Heart left ventricle (tissue), 16 donors: ENCODE measurements around the gene PLPP1. TPM values are rescaled to one million over a fixed set of nuclear protein-coding genes. Genes with fewer than 3 reads are reported as not detected.
"Not testable (repeated sequence)": the region's sequence is repeated elsewhere in the genome, so short reads cannot be mapped to it uniquely, and the experiment has no call there.

Experiments
- ATAC-seq, 4 donors: fragments of 200-7000 bp; cut with Tn5 transposase; one replicate each; pipeline ENCODE4 v1.9.1; 2020 to 2022; ENCODE audit warnings: moderate library complexity in 4 of 4, mild to moderate bottlenecking in 3 of 4, moderate number of reproducible peaks in 1 of 4
- DNase-seq, 5 donors: peaks; one replicate each; pipeline ENCODE4 v3.0.0-alpha.2; 2020
- H3K27ac ChIP-seq, 12 donors: fragments of 200-600 bp; sonication (generic) in 4 of 12; one replicate each; pipeline versions ENCODE4 v1.5.0 to v1.8.0; 2016 to 2022; ENCODE audit warnings: mild to moderate bottlenecking in 2 of 12
- H3K27me3 ChIP-seq, 9 donors: fragments of 200-600 bp; sonication (generic) in 2 of 9; one replicate each; pipeline versions ENCODE4 v1.5.1 to v1.8.0; 2016 to 2022; ENCODE audit warnings: mild to moderate bottlenecking in 3 of 9
- H3K36me3 ChIP-seq, 9 donors: fragments of 200-600 bp; sonication (generic) in 2 of 9; one replicate each; pipeline versions ENCODE4 v1.5.0 to v1.8.0; 2018 to 2022; ENCODE audit warnings: mild to moderate bottlenecking in 2 of 9
- H3K4me1 ChIP-seq, 12 donors: fragments of 200-600 bp; sonication (generic) in 4 of 12; one replicate each; pipeline versions ENCODE4 v1.5.0 to v1.8.0; 2016 to 2022; ENCODE audit warnings: mild to moderate bottlenecking in 3 of 12
- H3K4me3 ChIP-seq, 12 donors: fragments of 200-600 bp; sonication (generic) in 4 of 12; one replicate each; pipeline versions ENCODE4 v1.5.0 to v1.8.0; 2017 to 2022; ENCODE audit warnings: mild to moderate bottlenecking in 9 of 12, moderate library complexity in 4 of 12
- H3K9me3 ChIP-seq, 12 donors: fragments of 200-600 bp; sonication (generic) in 4 of 12; one replicate each; pipeline versions ENCODE4 v1.5.0 to v1.8.0; 2016 to 2022; ENCODE audit warnings: mild to moderate bottlenecking in 1 of 12
- CTCF ChIP-seq, 12 donors: fragments of 200-600 bp; sonication (generic) in 4 of 12; IDR thresholded peaks; one replicate each; pipeline versions ENCODE4 v1.5.0 to v1.8.0; 2018 to 2022; ENCODE audit warnings: antibody characterized with exemption in 12 of 12, mild to moderate bottlenecking in 5 of 12
- POLR2A ChIP-seq, 2 donors: fragments of 450-650 bp; IDR thresholded peaks; one replicate each; pipeline ENCODE4 v1.6.1; 2017; ENCODE audit warnings: antibody characterized with exemption in 2 of 2, mild to moderate bottlenecking in 2 of 2, moderate library complexity in 2 of 2
- WGBS, 4 donors: extraction: QIAGEN DNeasy Blood & Tissue Kit in 2 of 4; methylation state at CpG; one replicate each; pipeline versions ENCODE4 v1.1.5 to v1.1.7; 2013 to 2018; 5-methylcytosine and 5-hydroxymethylcytosine counted together
- intact Hi-C, 10 donors: fragments of 100-400 bp; cut with DNase I; formaldehyde crosslinking; loops; one replicate each; pipeline versions ENCODE4 v1.11.1 to v1.14.2; 2022
- polyA plus RNA-seq, 2 donors: library from polyadenylated mRNA; stranded (reverse); fragments of 200-250 nt; gene quantifications; one replicate each; pipeline ENCODE4 v1.2.3, GENCODE V29; 2013
- total RNA-seq, 9 donors: library from RNA; depleted of rRNA in 2 of 9; stranded (reverse); fragments of >200 nt in 2 of 9; fragmentation: NEBNext Ultra II Directional in 3 of 9; extraction: Animal tissue kit (Norgen Biotek cat#: 25700) in 3 of 9; gene quantifications; one replicate each; pipeline versions ENCODE4 v1.1.0 to v1.2.4, GENCODE V29; 2016 to 2023
- donor health status: ischemic (EF 13 %, LVEDD 7.1; RV severe dilation, severe dysfunction).
- donor health status: healthy with polysubstance abuse.
- donor health status: DM: no; HTN: yes; CAD: no.
- donor health status: DM: no; HTN: no; CAD: no.
- donor health status: ischemic (EF 25% LVEDD 6.9; RV normal size, moderate dysfunction).
- donor health status: ischemic (EF 25% LVEDD 5.7; RV mildly dilated, moderate dysfunction).
- donor health status: healthy.
- donor health status: DM: yes; HTN: yes; CAD: no.
- donor health status: ischemic (EF 35%, LVEDD 5.7; RV mildly dilated, moderate dysfunction).
- donor health status: nonischemic (EF 11% LVEDD 7.7; RV severe dilation, severe dysfunction).
- donor health status: DM: yes; HTN: yes; CAD: no.
- donor health status: PGD.
- donor health status: ischemic (EF 29% LVEDD 5.4; RV normal size, mild dysfunction).
- donor health status: nonischemic (EF 23%, LVEDD 6.1; RV moderate dilation, normal function).

The PLPP1 gene
- total and polyA plus RNA-seq, 11 donors, result 64.9 to 223 (median 81.5) TPM

- intact Hi-C loops, result loop anchor here in 1 of 10 donors (5.0 kb wide), 1 partner anchor 43 kb away; no protein-coding TSS in a partner anchor
- peaks cover 4 to 73% (median 49%) of the 10 kb centered on the region in 12 donors for H3K4me1 ChIP-seq
Observed at GRCh38 chr5:55509796-55510522, 24.8 kb downstream of the PLPP1 start.

GRCh38 chr5:55509097-55509496, 25.7 kb downstream of the PLPP1 start:
- Histone ChIP-seq H3K27ac (peak overlapping the region in 6 of 12 donors; percentile 2 to 60 (median 22)), H3K4me1 (peaks cover 4 to 70% (median 48%) of the 10 kb centered on the region in 12 donors), H3K27me3 (no peaks in the 10 kb centered on the region), H3K4me3 (no peak overlapping the region), H3K36me3 (no peaks in the 10 kb centered on the region), H3K9me3 (no peaks in the 10 kb centered on the region)
- 92 to 100% (median 95%) methylated on average over 1 of the region's 1 CpG for WGBS, 4 donors
- no peak for TF ChIP-seq CTCF (IDR thresholded peaks at IDR 0.05)
- no peak for TF ChIP-seq POLR2A (IDR thresholded peaks at IDR 0.05)
- DNase-seq, result no peak
- ATAC-seq, result peak in 1 of 4 donors; percentile 22
- intact Hi-C loops, result loop anchor here in 1 of 10 donors (5.0 kb wide), 1 partner anchor 42 kb away; no protein-coding TSS in a partner anchor

More at GRCh38 chr5:55509796-55510522, 24.8 kb downstream of the PLPP1 start:
- peak overlapping the region in 9 of 12 donors; percentile 2 to 60 (median 20) for H3K27ac ChIP-seq
- TF ChIP-seq CTCF (IDR thresholded peaks at IDR 0.05), result no peak
- no peak for TF ChIP-seq POLR2A (IDR thresholded peaks at IDR 0.05)
- no peaks in the 10 kb centered on the region for H3K36me3 ChIP-seq
- no peak overlapping the region for H3K4me3 ChIP-seq
- no peaks in the 10 kb centered on the region for H3K27me3 ChIP-seq
- ATAC-seq (peak; percentile 71 to 78 (median 72)), DNase-seq (no peak)
- H3K9me3 ChIP-seq, result no peaks in the 10 kb centered on the region
- 28 to 38% (median 31%) methylated on average over 5 of the region's 5 CpGs for WGBS, 4 donors

- intact Hi-C loops, result loop anchor here in 1 of 10 donors (5.0 kb wide), 1 partner anchor 40 kb away; no protein-coding TSS in a partner anchor
- Histone ChIP-seq H3K4me1 (peaks cover 4 to 80% (median 52%) of the 10 kb centered on the region in 12 donors), H3K27me3 (no peaks in the 10 kb centered on the region), H3K4me3 (no peak overlapping the region), H3K36me3 (no peaks in the 10 kb centered on the region), H3K27ac (peak overlapping the region in 3 of 12 donors; percentile 14 to 25 (median 17)), H3K9me3 (no peaks in the 10 kb centered on the region)
- no peak for ATAC-seq
- 87 to 96% (median 91%) methylated on average over 2 of the region's 2 CpGs for WGBS, 4 donors
- no peak for DNase-seq
- no peak for TF ChIP-seq CTCF (IDR thresholded peaks at IDR 0.05)
- no peak for TF ChIP-seq POLR2A (IDR thresholded peaks at IDR 0.05)
Observed at GRCh38 chr5:55507574-55507973, 27.2 kb downstream of the PLPP1 start.

GRCh38 chr5:55505711-55506110, 29.1 kb downstream of the PLPP1 start:
- H3K27ac ChIP-seq, DNase-seq, H3K9me3 ChIP-seq, H3K36me3 ChIP-seq, H3K27me3 ChIP-seq, H3K4me3 ChIP-seq, ATAC-seq: not testable (repeated sequence)
- intact Hi-C loops, result loop anchor here in 1 of 10 donors (5.0 kb wide), 1 partner anchor 38 kb away; no protein-coding TSS in a partner anchor
- H3K4me1 ChIP-seq, result peaks cover 4 to 91% (median 48%) of the 10 kb centered on the region in 12 donors
- 89 to 97% (median 93%) methylated on average over 6 of the region's 6 CpGs for WGBS, 4 donors

- ATAC-seq, H3K27me3 ChIP-seq, intact Hi-C loops, H3K9me3 ChIP-seq, H3K4me3 ChIP-seq, H3K36me3 ChIP-seq, H3K27ac ChIP-seq, DNase-seq: not testable (repeated sequence)
- H3K4me1 ChIP-seq, result peaks cover 0 to 80% (median 41%) of the 10 kb centered on the region in 12 donors
- 96 to 98% (median 97%) methylated on average over 7 of the region's 7 CpGs for WGBS, 4 donors
Observed at GRCh38 chr5:55503917-55504316, 30.8 kb downstream of the PLPP1 start.
